A549 (cell line): ENCODE measurements around the gene P3H2. TPM values are rescaled to one million over a fixed set of nuclear protein-coding genes. Genes with fewer than 3 reads are reported as not detected.
A peak's percentile ranks its signal among the peaks of the same experiment; 100 is the strongest.

Experiments used
- ATAC-seq, 2 experiments: fragments of 200-7000 bp in 1 of 2; fragments of >200 bp in 1 of 2; cut with Nextera tagmentation in 1 of 2; cut with Tn5 transposase in 1 of 2; 3 replicates each; pipeline versions ENCODE4 v1.8.0 to v1.9.1; 2018 to 2020; ENCODE audit warnings: mild to moderate bottlenecking in 1 of 2, moderate library complexity in 1 of 2
- CTCF ChIA-PET: fragments of 300-600 bp; sonication (Branson Sonifier 250); formaldehyde crosslinking; extraction: SDS; loops from one replicate; lab custom pipeline; 2021; ENCODE audit warnings: antibody characterized with exemption, inconsistent platforms; lab: Yijun Ruan, JAX
- POLR2A ChIA-PET: fragments of 350-600 bp; formaldehyde crosslinking; extraction: SDS; loops from one replicate; lab custom pipeline; 2021; ENCODE audit warnings: antibody characterized with exemption, inconsistent platforms; lab: Yijun Ruan, JAX
- DNase-seq, 2 experiments: peaks; one replicate each; pipeline versions ENCODE4 v3.0.0 to v3.0.0-alpha.2; 2011 to 2016; ENCODE audit warnings: low read depth in 1 of 2, low spot score in 1 of 2
- FAIRE-seq: peaks from 2 replicates; lab custom pipeline; 2011; peaks lifted over from hg19 to GRCh38; lab: Jason Lieb, UNC
- H3K27ac ChIP-seq, 2 experiments: fragments of >200 bp; sonication (Bioruptor Twin); formaldehyde crosslinking; 3 replicates each; pipeline ENCODE4 v1.5.1; 2016 to 2017
- H3K4me1 ChIP-seq: fragments of >200 bp; sonication (Bioruptor Twin); formaldehyde crosslinking; 3 replicates; pipeline ENCODE4 v1.6.1; 2016
- H3K4me2 ChIP-seq: fragments of >200 bp; sonication (Bioruptor Twin); formaldehyde crosslinking; 3 replicates; pipeline ENCODE4 v1.6.1; 2016
- H3K4me3 ChIP-seq: fragments of >200 bp; sonication (Bioruptor Twin); formaldehyde crosslinking; 3 replicates; pipeline ENCODE4 v1.5.1; 2016
- H3K9me3 ChIP-seq: fragments of >200 bp; sonication (Bioruptor Twin); formaldehyde crosslinking; 3 replicates; pipeline ENCODE4 v1.6.1; 2016
- ATOH8 ChIP-seq: fragments of 250-450 bp; sonication (Bioruptor Pico); IDR thresholded peaks from 2 replicates; pipeline ENCODE4 v1.5.0; 2020; ENCODE audit warnings: low read depth, mild to moderate bottlenecking, moderate library complexity
- BHLHE40 ChIP-seq: IDR thresholded peaks from 2 replicates; pipeline ENCODE4 v1.6.1; 2012; ENCODE audit warnings: low read depth, low read length, inconsistent platforms
- CBX2 ChIP-seq: fragments of 200-600 bp; sonication (generic); IDR thresholded peaks from 2 replicates; pipeline ENCODE4 v1.6.1; 2016; ENCODE audit warnings: low read depth, mild to moderate bottlenecking, borderline replicate concordance
- CHD2 ChIP-seq: fragments of 150-350 bp; IDR thresholded peaks from 2 replicates; pipeline ENCODE4 v1.6.1; 2014; ENCODE audit warnings: low read length; ENCODE audit not compliant: partially characterized antibody
- CTCF ChIP-seq: fragments of >200 bp; sonication (Bioruptor Twin); formaldehyde crosslinking; IDR thresholded peaks from 3 replicates; pipeline ENCODE4 v1.5.1; 2016
- ELK1 ChIP-seq: fragments of 150-350 bp; IDR thresholded peaks from 2 replicates; pipeline ENCODE4 v1.6.1; 2014; ENCODE audit warnings: low read depth, mild to moderate bottlenecking, low read length
- FOSL2 ChIP-seq, 2 experiments: fragments of 450-650 bp in 1 of 2; fragments of >200 bp in 1 of 2; sonication (Bioruptor Twin) in 1 of 2; formaldehyde crosslinking; IDR thresholded peaks; 2 replicates each; pipeline versions ENCODE4 v1.5.0 to v1.6.1; 2016 to 2020; ENCODE audit warnings: mild to moderate bottlenecking in 1 of 2, moderate library complexity in 1 of 2
- FOXS1 ChIP-seq: fragments of 250-450 bp; sonication (Bioruptor Pico); IDR thresholded peaks from 2 replicates; pipeline ENCODE4 v1.5.0; 2020; ENCODE audit warnings: mild to moderate bottlenecking, moderate library complexity
- HES2 ChIP-seq: fragments of >200 bp; sonication (Bioruptor Twin); formaldehyde crosslinking; IDR thresholded peaks from 2 replicates; pipeline ENCODE4 v1.6.1; 2016
- HMGXB4 ChIP-seq: fragments of 250-450 bp; sonication (Bioruptor Pico); IDR thresholded peaks from 2 replicates; pipeline ENCODE4 v1.5.0; 2021; ENCODE audit warnings: mild to moderate bottlenecking, moderate library complexity, borderline replicate concordance
- HOXB13 ChIP-seq: fragments of 250-450 bp; sonication (Bioruptor Pico); IDR thresholded peaks from 2 replicates; pipeline ENCODE4 v1.5.0; 2020; ENCODE audit warnings: low read depth, mild to moderate bottlenecking, moderate library complexity
- JUN ChIP-seq, 2 experiments: fragments of >200 bp; sonication (Bioruptor Twin); formaldehyde crosslinking; IDR thresholded peaks; 2 replicates in 1 of 2; 3 replicates in 1 of 2; pipeline ENCODE4 v1.6.1; 2016 to 2017
- PHF8 ChIP-seq: fragments of 200-600 bp; sonication (generic); IDR thresholded peaks from 2 replicates; pipeline ENCODE4 v1.6.1; 2016; ENCODE audit warnings: low read depth, mild to moderate bottlenecking, antibody characterized with exemption, moderate library complexity, borderline replicate concordance
- POLR2A ChIP-seq: IDR thresholded peaks from 2 replicates; pipeline ENCODE4 v1.6.1; 2012; ENCODE audit warnings: mild to moderate bottlenecking, low read length
- POLR2AphosphoS2 ChIP-seq: conservative IDR thresholded peaks from 2 replicates; pipeline ENCODE4 v1.6.1; 2012; ENCODE audit warnings: low read length, improper control_type of control experiment, inconsistent platforms
- RAD21 ChIP-seq, 2 experiments: fragments of >200 bp in 1 of 2; sonication (Bioruptor Twin) in 1 of 2; formaldehyde crosslinking in 1 of 2; IDR thresholded peaks in 1 of 2; conservative IDR thresholded peaks in 1 of 2; 2 replicates in 1 of 2; 3 replicates in 1 of 2; pipeline ENCODE4 v1.6.1; 2012 to 2018; ENCODE audit warnings: inconsistent platforms in 1 of 2
- RNF2 ChIP-seq: fragments of 200-600 bp; sonication (generic); IDR thresholded peaks from 2 replicates; pipeline ENCODE4 v1.6.1; 2016; ENCODE audit warnings: low read depth, mild to moderate bottlenecking, antibody characterized with exemption, moderate library complexity, borderline replicate concordance
- TP53 ChIP-seq: fragments of 250-450 bp; sonication (Bioruptor Pico); IDR thresholded peaks from 2 replicates; pipeline ENCODE4 v1.5.0; 2021; ENCODE audit warnings: mild to moderate bottlenecking, moderate library complexity
- ZNF302 ChIP-seq: fragments of 250-450 bp; sonication (Bioruptor Pico); IDR thresholded peaks from 2 replicates; pipeline ENCODE4 v1.9.0; 2021; ENCODE audit warnings: inconsistent platforms, mild to moderate bottlenecking, moderate library complexity
- ZSCAN20 ChIP-seq: fragments of 250-450 bp; sonication (Bioruptor Pico); IDR thresholded peaks from 2 replicates; pipeline ENCODE4 v1.8.0; 2022; ENCODE audit warnings: mild to moderate bottlenecking, moderate library complexity
- WGBS: methylation state at CpG from one replicate; pipeline ENCODE4 v1.1.6; 2017; ENCODE audit errors: missing lambda C conversion rate; 5-methylcytosine and 5-hydroxymethylcytosine counted together
- polyA plus RNA-seq, 4 experiments: library from polyadenylated mRNA; depleted of rRNA in 3 of 4; stranded (reverse); fragments of >200 nt; fragmentation: RNase III in 1 of 4; extraction: RNeasy Plus Mini Kit Qiagen cat#74134 plus additional on column Dnase treatment in 1 of 4; gene quantifications; 2 replicates in 3 of 4; 3 replicates in 1 of 4; pipeline ENCODE4 v1.2.3, GENCODE V29; 2011 to 2017

The P3H2 gene
- polyA plus RNA-seq, 2 of the 4 experiments (the other 2 are of a cell fraction): 56.6 to 72.5 TPM

GRCh38 chr3:190056742-190057141 is 64.0 kb downstream of the P3H2 start:
- WGBS: 82% methylated on average over 4 of the region's 4 CpGs
- ATAC-seq: no peak
- FAIRE-seq: no peak
- H3K9me3 ChIP-seq: no peaks in the 10 kb centered on the region
- H3K4me1 ChIP-seq: peaks cover 53% of the 10 kb centered on the region
- TF ChIP-seq FOSL2 (IDR thresholded peaks at IDR 0.05) (no peak), FOSL2 (CRISPR knock-in tag; IDR thresholded peaks at IDR 0.05) (no peak), BHLHE40 (no peak), CBX2 (no peak), RAD21 (conservative IDR thresholded peaks at IDR 0.05 in 1 of 2, IDR thresholded peaks at IDR 0.05 in 1 of 2) (no peak), ZNF302 (CRISPR knock-in tag) (no peak), PHF8 (no peak), FOXS1 (no peak), HES2 (no peak), ELK1 (no peak), TP53 (CRISPR knock-in tag) (no peak), CTCF (no peak), POLR2AphosphoS2 (no peak), JUN (IDR thresholded peaks at IDR 0.05) (no peak)
- TF ChIP-seq, all 56 proteins: peak for 0
- POLR2A ChIA-PET: no interaction called here
- Histone ChIP-seq H3K27ac (no peak overlapping the region; a peak in 1 of 6 replicates), H3K4me2 (no peak overlapping the region), H3K4me3 (no peak overlapping the region)
- CTCF ChIA-PET: interaction anchor here (1.1 to 1.4 kb wide), 2 partner anchors 65 to 89 kb away, joined by 3 to 4 read pairs; no protein-coding TSS in a partner anchor
- no peak for DNase-seq

- DNase-seq (no peak), ATAC-seq (no peak), FAIRE-seq (no peak)
- no peaks in the 10 kb centered on the region for H3K9me3 ChIP-seq
- H3K4me3 ChIP-seq: no peak overlapping the region
- ChIA-PET CTCF (interaction anchor here (1.1 to 2.1 kb wide), 2 partner anchors 15 to 65 kb away, joined by 3 to 10 read pairs; partner anchors contain the start of gene P3H2), POLR2A (no interaction called here)
- 88% methylated on average over 4 of the region's 4 CpGs for WGBS
- TF ChIP-seq POLR2A (no peak), ZSCAN20 (CRISPR knock-in tag) (no peak), HMGXB4 (CRISPR knock-in tag) (no peak), RNF2 (no peak), CHD2 (no peak), ATOH8 (CRISPR knock-in tag) (no peak), HOXB13 (no peak)
- H3K4me1 ChIP-seq: peaks cover 56% of the 10 kb centered on the region
- H3K27ac ChIP-seq: peak overlapping the region in 1 of 2 experiments; percentile 34; a peak in 1 of 6 replicates
- H3K4me2 ChIP-seq: no peak overlapping the region
Measured at GRCh38 chr3:190055773-190056172, 64.9 kb downstream of the P3H2 start.
